Fibroblast of lung (primary cell): Measurements from ENCODE around the gene LGALSL. TPM values are rescaled to one million over a fixed set of nuclear protein-coding genes. Genes with fewer than 3 reads are reported as not detected.
A peak's percentile ranks its signal among the peaks of the same experiment; 100 is the strongest.

ENCODE experiments used
- DNase-seq, 2 donors: peaks; one replicate each; pipeline versions ENCODE4 v3.0.0 to v3.0.0-alpha.2; 2010; ENCODE audit warnings: low read depth in 2 of 2
- H2AFZ ChIP-seq: 2 replicates; pipeline ENCODE4 v1.5.1; 2012; ENCODE audit warnings: low read length, control low read depth, inconsistent platforms
- H3K27ac ChIP-seq: 2 replicates; pipeline ENCODE4 v1.5.1; 2011; ENCODE audit warnings: low read length, control low read depth; ENCODE audit not compliant: insufficient read depth
- H3K27me3 ChIP-seq: 2 replicates; pipeline ENCODE4 v1.5.1; 2011; ENCODE audit warnings: mild to moderate bottlenecking, low read length; ENCODE audit not compliant: control insufficient read depth, insufficient read depth
- H3K36me3 ChIP-seq: 2 replicates; pipeline ENCODE4 v1.5.1; 2011; ENCODE audit warnings: low read length; ENCODE audit not compliant: control insufficient read depth, insufficient read depth
- H3K4me1 ChIP-seq: 2 replicates; pipeline ENCODE4 v1.5.1; 2011; ENCODE audit warnings: low read length; ENCODE audit not compliant: control insufficient read depth, insufficient read depth; ENCODE audit errors: extremely low read depth
- H3K4me2 ChIP-seq: 2 replicates; pipeline ENCODE4 v1.5.1; 2011; ENCODE audit warnings: low read length, control low read depth; ENCODE audit not compliant: insufficient read depth; ENCODE audit errors: extremely low read depth
- H3K4me3 ChIP-seq, 4 experiments: fragments of 200-600 bp in 1 of 4; sonication (generic) in 1 of 4; replicated peaks in 1 of 4; 2 replicates each; pipeline ENCODE4 v1.5.1; 2011 to 2016; ENCODE audit warnings: low read length in 4 of 4, low read depth in 3 of 4, mild to moderate bottlenecking in 3 of 4, control low read depth in 2 of 4, inconsistent platforms in 1 of 4, mixed read lengths in 1 of 4; ENCODE audit not compliant: insufficient read depth in 1 of 4; ENCODE audit errors: control extremely low read depth in 1 of 4
- H3K79me2 ChIP-seq: 2 replicates; pipeline ENCODE4 v1.5.1; 2012; ENCODE audit warnings: mild to moderate bottlenecking, low read length, inconsistent platforms; ENCODE audit not compliant: control insufficient read depth, insufficient read depth
- H3K9ac ChIP-seq: 2 replicates; pipeline ENCODE4 v1.5.1; 2011; ENCODE audit warnings: mild to moderate bottlenecking, low read length, control low read depth; ENCODE audit not compliant: insufficient read depth
- H3K9me3 ChIP-seq: 2 replicates; pipeline ENCODE4 v1.5.1; 2012; ENCODE audit warnings: low read depth, low read length; ENCODE audit not compliant: control insufficient read depth, insufficient read depth
- H4K20me1 ChIP-seq: 2 replicates; pipeline ENCODE4 v1.5.1; 2011; ENCODE audit warnings: low read length; ENCODE audit not compliant: control insufficient read depth, insufficient read depth; ENCODE audit errors: extremely low read depth
- CTCF ChIP-seq, 2 donors: IDR thresholded peaks in 1 of 2; conservative IDR thresholded peaks in 1 of 2; 1 replicate in 1 of 2; 2 replicates in 1 of 2; pipeline ENCODE4 v1.5.1; 2011 to 2012; ENCODE audit warnings: low read length in 2 of 2, control low read depth in 1 of 2, inconsistent platforms in 1 of 2, low read depth in 1 of 2, mild to moderate bottlenecking in 1 of 2
- EZH2 ChIP-seq: IDR thresholded peaks from 2 replicates; pipeline ENCODE4 v1.5.1; 2012; ENCODE audit warnings: low read length, control low read depth, mild to moderate bottlenecking; ENCODE audit errors: missing control alignments
- polyA plus RNA-seq, 2 donors: library from polyadenylated mRNA; depleted of rRNA in 1 of 2; stranded (reverse) in 1 of 2; unstranded in 1 of 2; fragments of >200 nt; gene quantifications; 2 replicates each; pipeline ENCODE4 v1.2.1, GENCODE V29; 2011 to 2012; ENCODE audit warnings: missing spikeins in 1 of 2
- total RNA-seq: library from RNA; depleted of rRNA; stranded (reverse); fragments of >200 nt; gene quantifications from 2 replicates; pipeline ENCODE4 v1.2.1, GENCODE V29; 2014

Gene LGALSL
- total and polyA plus RNA-seq, 2 donors (not counting 1 experiment from before 2014, with no cell fraction given): 3.1 to 5.7 TPM

GRCh38 chr2:64466478-64467085 is 12.6 kb downstream of the LGALSL start:
- H3K9me3 ChIP-seq: no peaks in the 10 kb centered on the region
- no peak overlapping the region for H2AFZ ChIP-seq
- peaks cover 16% of the 10 kb centered on the region for H3K27me3 ChIP-seq
- no peak overlapping the region for H3K27ac ChIP-seq
- no peak overlapping the region for H3K4me3 ChIP-seq
- no peaks in the 10 kb centered on the region for H3K4me1 ChIP-seq
- TF ChIP-seq CTCF (conservative IDR thresholded peaks at IDR 0.05 in 1 of 2, IDR thresholded peaks at IDR 0.05 in 1 of 2; ENCODE audit: low read depth in 1 of 2, low read length in 2 of 2): no peak
- TF ChIP-seq EZH2: no peak
- DNase-seq: peak in 1 of 2 donors; percentile 18
- no peak overlapping the region for H3K4me2 ChIP-seq
- H3K36me3 ChIP-seq: no peaks in the 10 kb centered on the region
- H4K20me1 ChIP-seq: no peaks in the 10 kb centered on the region
- no peak overlapping the region for H3K9ac ChIP-seq
- H3K79me2 ChIP-seq: no peaks in the 10 kb centered on the region

GRCh38 chr2:64467096-64467843 is 13.3 kb downstream of the LGALSL start:
- no peaks in the 10 kb centered on the region for H3K79me2 ChIP-seq
- H3K27ac ChIP-seq: no peak overlapping the region
- no peaks in the 10 kb centered on the region for H4K20me1 ChIP-seq
- TF ChIP-seq CTCF (conservative IDR thresholded peaks at IDR 0.05 in 1 of 2, IDR thresholded peaks at IDR 0.05 in 1 of 2; ENCODE audit: low read depth in 1 of 2, low read length in 2 of 2) (no peak), EZH2 (no peak)
- H2AFZ ChIP-seq: no peak overlapping the region
- no peaks in the 10 kb centered on the region for H3K4me1 ChIP-seq
- H3K27me3 ChIP-seq: peaks cover 16% of the 10 kb centered on the region
- no peak for DNase-seq
- H3K4me3 ChIP-seq: no peak overlapping the region
- H3K36me3 ChIP-seq: no peaks in the 10 kb centered on the region
- no peak overlapping the region for H3K9ac ChIP-seq
- no peaks in the 10 kb centered on the region for H3K9me3 ChIP-seq
- H3K4me2 ChIP-seq: no peak overlapping the region

GRCh38 chr2:64469261-64469660 is 15.3 kb downstream of the LGALSL start:
- Histone ChIP-seq H3K4me3 (no peak overlapping the region), H3K9ac (no peak overlapping the region), H2AFZ (no peak overlapping the region), H3K4me2 (no peak overlapping the region), H3K79me2 (no peaks in the 10 kb centered on the region), H4K20me1 (no peaks in the 10 kb centered on the region), H3K9me3 (no peaks in the 10 kb centered on the region), H3K4me1 (no peaks in the 10 kb centered on the region), H3K36me3 (no peaks in the 10 kb centered on the region), H3K27ac (no peak overlapping the region), H3K27me3 (peaks cover 21% of the 10 kb centered on the region)
- no peak for DNase-seq
- TF ChIP-seq CTCF (conservative IDR thresholded peaks at IDR 0.05 in 1 of 2, IDR thresholded peaks at IDR 0.05 in 1 of 2; ENCODE audit: low read depth in 1 of 2, low read length in 2 of 2) (no peak), EZH2 (no peak)
